GM19238 (cell line): ENCODE data around the gene TRPC6.
"Not testable (repeated sequence)": the region's sequence is repeated elsewhere in the genome, so short reads cannot be mapped to it uniquely, and the experiment has no call there.

Source experiments
- DNase-seq: peaks from one replicate; pipeline ENCODE4 v3.0.0; 2011; ENCODE audit warnings: low spot score; ENCODE audit not compliant: insufficient read length

Gene TRPC6

GRCh38 chr11:101453682-101454081 is 130.1 kb downstream of the TRPC6 start:
- DNase-seq, result no peak

- no peak for DNase-seq
These were observed 134.8 kb downstream of the TRPC6 start for GRCh38 chr11:101448881-101449442.

- no peak for DNase-seq
These were observed 137.1 kb downstream of the TRPC6 start for GRCh38 chr11:101446726-101447125.

GRCh38 chr11:101446238-101446637 is 137.6 kb downstream of the TRPC6 start:
- DNase-seq, result no peak

GRCh38 chr11:101445761-101446160 is 138.0 kb downstream of the TRPC6 start:
- DNase-seq, result no peak

GRCh38 chr11:101444851-101445250 is 139.0 kb downstream of the TRPC6 start:
- DNase-seq, result no peak

GRCh38 chr11:101444164-101444563 is 139.6 kb downstream of the TRPC6 start:
- DNase-seq, result no peak

- no peak for DNase-seq
These were observed 140.8 kb downstream of the TRPC6 start for GRCh38 chr11:101442936-101443521.

GRCh38 chr11:101442171-101442570 is 141.6 kb downstream of the TRPC6 start:
- DNase-seq, result no peak

GRCh38 chr11:101441747-101442146 is 142.1 kb downstream of the TRPC6 start:
- no peak for DNase-seq

GRCh38 chr11:101439488-101439887 is 144.3 kb downstream of the TRPC6 start:
- DNase-seq, result no peak

GRCh38 chr11:101438708-101439107 is 145.1 kb downstream of the TRPC6 start:
- not testable (repeated sequence) for DNase-seq

GRCh38 chr11:101438126-101438525 is 145.7 kb downstream of the TRPC6 start:
- no peak for DNase-seq

GRCh38 chr11:101436511-101437142 is 147.2 kb downstream of the TRPC6 start:
- DNase-seq, result no peak

- DNase-seq, result no peak
These were observed 148.3 kb downstream of the TRPC6 start for GRCh38 chr11:101435408-101435973.

GRCh38 chr11:101434026-101434643 is 149.7 kb downstream of the TRPC6 start:
- no peak for DNase-seq

- no peak for DNase-seq
These were observed 150.7 kb downstream of the TRPC6 start for GRCh38 chr11:101433151-101433550.

- no peak for DNase-seq
These were observed 153.9 kb downstream of the TRPC6 start for GRCh38 chr11:101429703-101430540.

- DNase-seq, result no peak
These were observed 154.9 kb downstream of the TRPC6 start for GRCh38 chr11:101428918-101429317.

- DNase-seq, result no peak
These were observed 176.5 kb downstream of the TRPC6 start for GRCh38 chr11:101407324-101407723.
